Liver (tissue), 9 donors: ENCODE data around the gene S100A13. TPM values are rescaled to one million over a fixed set of nuclear protein-coding genes. Genes with fewer than 3 reads are reported as not detected.

Experiments
- DNase-seq: peaks from one replicate; pipeline ENCODE4 v3.0.0-alpha.2; 2017; ENCODE audit warnings: low spot score
- H3K27ac ChIP-seq, 2 donors: one replicate each; pipeline ENCODE4 v1.7.0; 2013; ENCODE audit warnings: inconsistent platforms in 2 of 2, low read length in 2 of 2, control low read depth in 1 of 2, low read depth in 1 of 2, mild to moderate bottlenecking in 1 of 2
- H3K27me3 ChIP-seq, 4 donors: one replicate each; pipeline versions ENCODE4 v1.6.1 to v1.7.0; 2013; ENCODE audit warnings: low read length in 3 of 4, inconsistent platforms in 1 of 4, mild to moderate bottlenecking in 1 of 4, moderate library complexity in 1 of 4; ENCODE audit not compliant: control insufficient read depth in 4 of 4, insufficient read depth in 4 of 4
- H3K36me3 ChIP-seq, 4 donors: one replicate each; pipeline versions ENCODE4 v1.6.1 to v1.7.0; 2013; ENCODE audit warnings: low read length in 3 of 4, mild to moderate bottlenecking in 3 of 4, low read depth in 1 of 4, moderate library complexity in 1 of 4; ENCODE audit not compliant: control insufficient read depth in 4 of 4, insufficient read depth in 3 of 4
- H3K4me1 ChIP-seq, 4 donors: one replicate each; pipeline versions ENCODE4 v1.6.1 to v1.7.0; 2013; ENCODE audit warnings: low read length in 3 of 4, mild to moderate bottlenecking in 3 of 4, moderate library complexity in 1 of 4; ENCODE audit not compliant: control insufficient read depth in 4 of 4, insufficient read depth in 4 of 4
- H3K4me3 ChIP-seq, 3 donors: one replicate each; pipeline versions ENCODE4 v1.6.1 to v1.7.0; 2013; ENCODE audit warnings: low read length in 3 of 3, control low read depth in 1 of 3, low read depth in 1 of 3, mild to moderate bottlenecking in 1 of 3
- H3K9ac ChIP-seq, 2 donors: one replicate each; pipeline ENCODE4 v1.7.0; 2013; ENCODE audit warnings: low read length in 2 of 2, mild to moderate bottlenecking in 2 of 2, moderate library complexity in 2 of 2, control low read depth in 1 of 2, low read depth in 1 of 2
- H3K9me3 ChIP-seq, 4 donors: one replicate each; pipeline versions ENCODE4 v1.6.1 to v1.7.0; 2013; ENCODE audit warnings: low read length in 3 of 4; ENCODE audit not compliant: control insufficient read depth in 4 of 4
- ATF3 ChIP-seq: IDR thresholded peaks from 2 replicates; pipeline ENCODE4 v1.6.1; 2016; ENCODE audit warnings: antibody characterized with exemption
- CTCF ChIP-seq: fragments of 150-350 bp; IDR thresholded peaks from 2 replicates; pipeline ENCODE4 v1.5.1; 2017; ENCODE audit warnings: improper control_type of control experiment, low read depth, low read length; ENCODE audit not compliant: missing input control
- EGR1 ChIP-seq, 2 donors: IDR thresholded peaks; 2 replicates each; pipeline ENCODE4 v1.6.1; 2016 to 2018; ENCODE audit warnings: antibody characterized with exemption in 2 of 2, low read depth in 2 of 2
- FOXA1 ChIP-seq: IDR thresholded peaks from 2 replicates; pipeline ENCODE4 v1.6.1; 2016; ENCODE audit warnings: antibody characterized with exemption
- FOXA2 ChIP-seq: IDR thresholded peaks from 2 replicates; pipeline ENCODE4 v1.6.1; 2016; ENCODE audit warnings: antibody characterized with exemption
- GABPA ChIP-seq, 2 donors: IDR thresholded peaks in 1 of 2; conservative IDR thresholded peaks in 1 of 2; 2 replicates each; pipeline ENCODE4 v1.6.1; 2016; ENCODE audit warnings: antibody characterized with exemption in 2 of 2, mild to moderate bottlenecking in 1 of 2, moderate library complexity in 1 of 2
- HNF4A ChIP-seq, 2 donors: conservative IDR thresholded peaks; 2 replicates each; pipeline ENCODE4 v1.6.1; 2016; ENCODE audit warnings: antibody characterized with exemption in 2 of 2, mild to moderate bottlenecking in 2 of 2
- HNF4G ChIP-seq: IDR thresholded peaks from 2 replicates; pipeline ENCODE4 v1.6.1; 2016; ENCODE audit warnings: antibody characterized with exemption
- JUND ChIP-seq, 2 donors: IDR thresholded peaks; 2 replicates each; pipeline ENCODE4 v1.6.1; 2016; ENCODE audit warnings: antibody characterized with exemption in 2 of 2
- MAX ChIP-seq: IDR thresholded peaks from 2 replicates; pipeline ENCODE4 v1.6.1; 2016; ENCODE audit warnings: antibody characterized with exemption
- RAD21 ChIP-seq, 2 donors: IDR thresholded peaks; 2 replicates each; pipeline ENCODE4 v1.6.1; 2016; ENCODE audit warnings: antibody characterized with exemption in 2 of 2, mild to moderate bottlenecking in 2 of 2
- REST ChIP-seq: IDR thresholded peaks from 2 replicates; pipeline ENCODE4 v1.6.1; 2016; ENCODE audit warnings: antibody characterized with exemption, mild to moderate bottlenecking
- RXRA ChIP-seq, 2 donors: IDR thresholded peaks; 2 replicates each; pipeline ENCODE4 v1.6.1; 2017 to 2018; ENCODE audit warnings: antibody characterized with exemption in 2 of 2, mild to moderate bottlenecking in 1 of 2
- SP1 ChIP-seq: IDR thresholded peaks from 2 replicates; pipeline ENCODE4 v1.6.1; 2018; ENCODE audit warnings: antibody characterized with exemption, mild to moderate bottlenecking
- TAF1 ChIP-seq: conservative IDR thresholded peaks from 2 replicates; pipeline ENCODE4 v1.6.1; 2016; ENCODE audit warnings: antibody characterized with exemption, mild to moderate bottlenecking
- YY1 ChIP-seq: IDR thresholded peaks from 2 replicates; pipeline ENCODE4 v1.6.1; 2016; ENCODE audit warnings: antibody characterized with exemption, mild to moderate bottlenecking
- ZBTB33 ChIP-seq: IDR thresholded peaks from 2 replicates; pipeline ENCODE4 v1.6.1; 2016; ENCODE audit warnings: antibody characterized with exemption
- WGBS: extraction: QIAGEN DNeasy Blood & Tissue Kit; methylation state at CpG from one replicate; pipeline ENCODE4 v1.1.7; 2013; 5-methylcytosine and 5-hydroxymethylcytosine counted together
- polyA plus RNA-seq, 2 donors: library from polyadenylated mRNA; stranded (reverse) in 1 of 2; unstranded in 1 of 2; fragments of 200-250 nt in 1 of 2; fragments of >200 nt in 1 of 2; fragmentation: Nextera tagmentation in 1 of 2; extraction: Ambion mirVana in 1 of 2; gene quantifications; one replicate each; pipeline versions ENCODE4 v1.2.1 to v1.2.3, GENCODE V29; 2013 to 2015
- total RNA-seq, 2 donors: library from RNA; depleted of rRNA; stranded (reverse); fragments of >200 nt; gene quantifications; one replicate each; pipeline ENCODE4 v1.2.3, GENCODE V29; 2014
- donor health status: healthy.
- donor health status: healthy.
- donor health status: healthy.
- donor health status: healthy.
- donor health status: healthy.

S100A13 gene
- total and polyA plus RNA-seq, 4 donors: 5.3 to 23.0 (median 15.7) TPM

- TF ChIP-seq REST (no peak), ATF3 (no peak), RXRA (IDR thresholded peaks at IDR 0.05) (no peak), HNF4G (no peak), EGR1 (IDR thresholded peaks at IDR 0.05; ENCODE audit: low read depth in 2 of 2) (no peak), RAD21 (IDR thresholded peaks at IDR 0.05) (no peak)
Observed at GRCh38 chr1:153659175-153659534, 31.9 kb upstream of the S100A13 start (continued).

- Histone ChIP-seq H3K9ac (peak within 1 kb of the TSS; percentile 83 to 87), H3K27me3 (no peaks in the 10 kb centered on the region), H3K36me3 (peaks cover 9 to 27% (median 24%) of the 10 kb centered on the region in 4 donors), H3K27ac (peak within 1 kb of the TSS; percentile 89 to 96), H3K4me1 (peaks cover 1 to 12% (median 9%) of the 10 kb centered on the region in 4 donors), H3K9me3 (no peaks in the 10 kb centered on the region), H3K4me3 (peak within 1 kb of the TSS; percentile 80 to 92 (median 90))
- WGBS: 2% methylated on average over 53 of the region's 53 CpGs
- peak; percentile 45 for TF ChIP-seq REST
- peak in 1 of 2 donors; percentile 77 for TF ChIP-seq GABPA (IDR thresholded peaks at IDR 0.05 in 1 of 2, conservative IDR thresholded peaks at IDR 0.05 in 1 of 2)
- peak; percentile 63 for TF ChIP-seq SP1
- no peak for TF ChIP-seq FOXA1
- TF ChIP-seq RXRA (IDR thresholded peaks at IDR 0.05): no peak
- TF ChIP-seq RAD21 (IDR thresholded peaks at IDR 0.05): peak; percentile 35 to 58
- TF ChIP-seq HNF4G: no peak
- peak; percentile 78 to 84 for TF ChIP-seq EGR1 (IDR thresholded peaks at IDR 0.05; ENCODE audit: low read depth in 2 of 2)
- peak in 1 of 2 donors; percentile 26 for TF ChIP-seq HNF4A (conservative IDR thresholded peaks at IDR 0.05)
- TF ChIP-seq CTCF: peak; percentile 4
- no peak for TF ChIP-seq FOXA2
- no peak for TF ChIP-seq ZBTB33
- no peak for TF ChIP-seq ATF3
- TF ChIP-seq MAX: no peak
- TF ChIP-seq JUND (IDR thresholded peaks at IDR 0.05): no peak
- TF ChIP-seq YY1: peak; percentile 95
- no peak for TF ChIP-seq TAF1
- DNase-seq: peak; percentile 92
Observed at GRCh38 chr1:153658400-153659174, 31.3 kb upstream of the S100A13 start, which contains the start of gene SNAPIN. Gene SNAPIN, plus strand, starts transcription at chr1:153658703. Its CDS starts 41 bp downstream, at chr1:153658744.
